H1 (cell line): Measurements from ENCODE around the gene LONP2. TPM values are rescaled to one million over a fixed set of nuclear protein-coding genes. Genes with fewer than 3 reads are reported as not detected.
"Not testable (repeated sequence)": the region's sequence is repeated elsewhere in the genome, so short reads cannot be mapped to it uniquely, and the experiment has no call there.

Experiments
- CTCF ChIA-PET: fragments of 300-600 bp; sonication (Branson Sonifier 250); formaldehyde crosslinking; loops from one replicate; lab custom pipeline; 2021; ENCODE audit not compliant: partially characterized antibody; lab: Charles Lee
- POLR2A ChIA-PET: fragments of 300-600 bp; sonication (Branson Sonifier 250); formaldehyde crosslinking; loops from one replicate; lab custom pipeline; 2021; ENCODE audit warnings: inconsistent platforms; ENCODE audit not compliant: partially characterized antibody; lab: Charles Lee
- DNase-seq, 2 experiments: peaks; one replicate each; pipeline versions ENCODE4 v3.0.0 to v3.0.0-alpha.2; 2010 to 2022; ENCODE audit warnings: low spot score in 2 of 2, low read depth in 1 of 2, mixed read lengths in 1 of 2
- FAIRE-seq: peaks from 2 replicates; lab custom pipeline; 2011; peaks lifted over from hg19 to GRCh38; lab: Jason Lieb, UNC
- H2AFZ ChIP-seq: 2 replicates; pipeline ENCODE4 v1.8.1; 2012; ENCODE audit warnings: low read length, inconsistent platforms
- H2AK5ac ChIP-seq: 2 replicates; pipeline ENCODE4 v1.6.1; 2013; ENCODE audit warnings: low read depth, low read length
- H2BK120ac ChIP-seq: replicated peaks from 2 replicates; pipeline ENCODE3; 2013; ENCODE audit warnings: low read depth, low read length, inconsistent platforms
- H2BK12ac ChIP-seq: 2 replicates; pipeline ENCODE4 v1.6.1; 2013; ENCODE audit warnings: low read depth, low read length
- H2BK15ac ChIP-seq: 2 replicates; pipeline ENCODE4 v1.6.1; 2013; ENCODE audit warnings: low read length
- H2BK20ac ChIP-seq: 2 replicates; pipeline ENCODE4 v1.6.1; 2013; ENCODE audit warnings: low read length
- H2BK5ac ChIP-seq: 2 replicates; pipeline ENCODE4 v1.6.1; 2013; ENCODE audit warnings: low read depth, low read length
- H3K14ac ChIP-seq: 2 replicates; pipeline ENCODE4 v1.6.1; 2013; ENCODE audit warnings: inconsistent platforms; ENCODE audit not compliant: insufficient read length
- H3K18ac ChIP-seq: 2 replicates; pipeline ENCODE4 v1.6.1; 2013; ENCODE audit warnings: low read length; ENCODE audit errors: extremely low read depth
- H3K23ac ChIP-seq: 2 replicates; pipeline ENCODE4 v1.6.1; 2013; ENCODE audit warnings: inconsistent platforms; ENCODE audit not compliant: insufficient read length
- H3K23me2 ChIP-seq: 2 replicates; pipeline ENCODE4 v1.6.1; 2013; ENCODE audit warnings: low read depth, low read length
- H3K27ac ChIP-seq: 2 replicates; pipeline ENCODE4 v1.6.1; 2011; ENCODE audit warnings: low read depth, low read length, inconsistent platforms
- H3K27me3 ChIP-seq, 4 experiments: replicated peaks in 1 of 4; 1 replicate in 1 of 4; 2 replicates in 3 of 4; pipeline versions ENCODE4 v1.6.1 to v1.8.1; 2011 to 2013; ENCODE audit warnings: low read length in 3 of 4, mild to moderate bottlenecking in 3 of 4, inconsistent platforms in 2 of 4, mixed read lengths in 2 of 4, moderate library complexity in 1 of 4; ENCODE audit not compliant: control insufficient read depth in 3 of 4, insufficient read depth in 3 of 4; ENCODE audit errors: extremely low read depth in 1 of 4
- H3K36me3 ChIP-seq, 4 experiments: 2 replicates each; pipeline versions ENCODE4 v1.6.1 to v1.8.1; 2011 to 2013; ENCODE audit warnings: mild to moderate bottlenecking in 4 of 4, low read length in 3 of 4, moderate library complexity in 2 of 4, control low read depth in 1 of 4, inconsistent platforms in 1 of 4; ENCODE audit not compliant: insufficient read depth in 4 of 4, control insufficient read depth in 2 of 4
- H3K4ac ChIP-seq: replicated peaks from 2 replicates; pipeline ENCODE3; 2013; ENCODE audit warnings: low read length, low read depth, mixed read lengths, inconsistent platforms; ENCODE audit not compliant: insufficient read length
- H3K4me1 ChIP-seq, 4 experiments: replicated peaks in 1 of 4; 1 replicate in 1 of 4; 2 replicates in 3 of 4; pipeline versions ENCODE4 v1.6.1 to v1.8.1; 2011 to 2013; ENCODE audit warnings: low read length in 3 of 4, inconsistent platforms in 2 of 4, mixed read lengths in 1 of 4; ENCODE audit not compliant: insufficient read depth in 4 of 4, control insufficient read depth in 3 of 4
- H3K4me2 ChIP-seq, 2 experiments: 2 replicates each; pipeline versions ENCODE4 v1.6.1 to v1.8.1; 2011 to 2013; ENCODE audit warnings: low read depth in 2 of 2, low read length in 2 of 2, control low read depth in 1 of 2, inconsistent platforms in 1 of 2, mild to moderate bottlenecking in 1 of 2; ENCODE audit not compliant: insufficient read depth in 1 of 2
- H3K4me3 ChIP-seq, 4 experiments: fragments of 200-600, 300-600 bp in 1 of 4; sonication (generic), shearing (Covaris generic), sonication (Bioruptor Twin) in 1 of 4; 2 replicates each; pipeline versions ENCODE4 v1.5.1 to v1.8.1; 2011 to 2016; ENCODE audit warnings: low read length in 4 of 4, low read depth in 3 of 4, control low read depth in 2 of 4, inconsistent platforms in 2 of 4, mild to moderate bottlenecking in 2 of 4, mixed read lengths in 1 of 4, moderate library complexity in 1 of 4; ENCODE audit not compliant: insufficient read depth in 2 of 4; ENCODE audit errors: extremely low read depth in 1 of 4
- H3K56ac ChIP-seq: replicated peaks from 2 replicates; pipeline ENCODE3; 2013; ENCODE audit warnings: low read depth, mild to moderate bottlenecking, mixed read lengths, low read length, inconsistent platforms; ENCODE audit not compliant: insufficient read length
- H3K79me1 ChIP-seq: 2 replicates; pipeline ENCODE4 v1.6.1; 2013; ENCODE audit warnings: low read depth, low read length, control low read depth
- H3K79me2 ChIP-seq, 2 experiments: 2 replicates each; pipeline versions ENCODE4 v1.6.1 to v1.8.1; 2012 to 2013; ENCODE audit warnings: low read length in 2 of 2, mild to moderate bottlenecking in 2 of 2, inconsistent platforms in 1 of 2; ENCODE audit not compliant: insufficient read depth in 2 of 2, control insufficient read depth in 1 of 2
- H3K9ac ChIP-seq, 4 experiments: replicated peaks in 1 of 4; 1 replicate in 1 of 4; 2 replicates in 3 of 4; pipeline versions ENCODE4 v1.6.1 to v1.8.1; 2011 to 2013; ENCODE audit warnings: low read depth in 3 of 4, low read length in 3 of 4, control low read depth in 2 of 4, mild to moderate bottlenecking in 2 of 4, moderate library complexity in 2 of 4, inconsistent platforms in 1 of 4; ENCODE audit errors: extremely low read depth in 1 of 4
- H3K9me3 ChIP-seq, 2 experiments: 2 replicates each; pipeline versions ENCODE4 v1.6.1 to v1.8.1; 2012 to 2013; ENCODE audit warnings: mild to moderate bottlenecking in 2 of 2, moderate library complexity in 2 of 2, control low read depth in 1 of 2, inconsistent platforms in 1 of 2, low read depth in 1 of 2, low read length in 1 of 2, mixed read lengths in 1 of 2; ENCODE audit not compliant: insufficient read depth in 2 of 2
- H4K20me1 ChIP-seq, 2 experiments: replicated peaks in 1 of 2; 2 replicates each; pipeline versions ENCODE3 to v1.8.1; 2011 to 2013; ENCODE audit warnings: inconsistent platforms in 2 of 2, low read length in 2 of 2, mild to moderate bottlenecking in 1 of 2; ENCODE audit not compliant: insufficient read depth in 2 of 2, control insufficient read depth in 1 of 2
- H4K5ac ChIP-seq: 2 replicates; pipeline ENCODE4 v1.6.1; 2013; ENCODE audit warnings: low read length, low read depth, mixed read lengths, inconsistent platforms; ENCODE audit not compliant: insufficient read length
- H4K8ac ChIP-seq: 2 replicates; pipeline ENCODE4 v1.8.0; 2013; ENCODE audit warnings: mild to moderate bottlenecking, moderate library complexity, low read length, inconsistent platforms; ENCODE audit not compliant: insufficient read depth; ENCODE audit errors: extremely low read depth
- H4K91ac ChIP-seq: replicated peaks from 2 replicates; pipeline ENCODE3; 2013; ENCODE audit warnings: low read length, mixed read lengths, inconsistent platforms; ENCODE audit not compliant: insufficient read length
- WGBS, 2 experiments: shearing (Covaris generic) in 1 of 2; methylation state at CpG; one replicate each; pipeline versions ENCODE4 v1.1.6 to v1.1.7; 2013 to 2015; ENCODE audit warnings: low lambda C conversion rate in 2 of 2, mixed read lengths in 2 of 2, inconsistent platforms in 1 of 2, low coverage in 1 of 2, missing lambda C conversion rate in 1 of 2; ENCODE audit not compliant: insufficient replicate concordance in 2 of 2, insufficient coverage in 1 of 2, insufficient read length in 1 of 2; ENCODE audit errors: extremely low coverage in 1 of 2, missing lambda C conversion rate in 1 of 2; 5-methylcytosine and 5-hydroxymethylcytosine counted together
- polyA plus RNA-seq, 7 experiments: library from polyadenylated mRNA; depleted of rRNA in 3 of 7; stranded (reverse) in 5 of 7; unstranded in 2 of 7; fragments of >200 nt in 5 of 7; fragments of 200-250 nt in 2 of 7; gene quantifications; 1 replicate in 5 of 7; 2 replicates in 1 of 7; 4 replicates in 1 of 7; pipeline versions ENCODE4 v1.2.1 to v1.2.3, GENCODE V29; 2011 to 2013; ENCODE audit warnings: missing spikeins in 2 of 7, mixed read lengths in 2 of 7
- total RNA-seq: library from RNA; stranded (reverse); fragmentation: NEBNext Ultra II Directional; extraction: Animal tissue kit (Norgen Biotek cat#: 25700); gene quantifications from 2 replicates; pipeline ENCODE4 v1.2.1, GENCODE V29; 2021

Gene LONP2
- total and polyA plus RNA-seq, 2 of the 8 experiments (the other 6 are each of a cell fraction or from before 2014, with no cell fraction given): 8.1 to 23.1 TPM

DNA sequence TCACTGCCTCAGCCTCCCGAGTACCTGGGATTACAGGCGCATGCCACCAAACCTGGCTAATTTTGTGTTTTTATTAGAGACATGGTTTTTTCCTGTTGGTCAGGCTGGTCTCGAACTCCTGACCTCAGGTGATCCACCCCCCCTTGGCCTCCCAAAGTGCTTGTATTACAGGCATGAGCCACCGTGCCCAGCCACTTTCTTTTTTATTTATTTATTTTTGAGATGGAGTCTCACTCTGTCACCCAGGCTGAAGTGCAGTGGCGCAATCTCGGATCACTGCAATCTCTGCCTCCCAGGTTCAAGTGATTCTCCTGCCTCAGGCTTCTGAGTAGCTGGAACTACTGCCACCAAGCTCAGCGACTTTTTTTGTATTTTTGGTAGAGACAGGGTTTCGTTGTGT lies 158.4 kb downstream of the LONP2 start:
- H3K79me1 ChIP-seq, H3K4ac ChIP-seq, H3K14ac ChIP-seq, CTCF ChIA-PET, H3K4me3 ChIP-seq, H3K18ac ChIP-seq, H3K23ac ChIP-seq, H3K56ac ChIP-seq, H4K20me1 ChIP-seq, H4K8ac ChIP-seq, H2BK20ac ChIP-seq, H3K79me2 ChIP-seq, H2BK12ac ChIP-seq, H3K23me2 ChIP-seq, H3K9ac ChIP-seq, H3K4me1 ChIP-seq, H3K27me3 ChIP-seq, H2AFZ ChIP-seq, H3K9me3 ChIP-seq, DNase-seq, H2BK5ac ChIP-seq, H3K4me2 ChIP-seq, FAIRE-seq, H4K5ac ChIP-seq, H2BK120ac ChIP-seq, H4K91ac ChIP-seq, H2AK5ac ChIP-seq, H3K36me3 ChIP-seq, H2BK15ac ChIP-seq, H3K27ac ChIP-seq: not testable (repeated sequence)
- POLR2A ChIA-PET: interaction anchor here (1.2 to 1.5 kb wide), 2 partner anchors 9 to 36 kb away, joined by 3 read pairs; no protein-coding TSS in a partner anchor
- WGBS, 2 experiments: 94% methylated on average over 8 of the region's 8 CpGs; no CpG with 5 or more reads in 1 of the 2 experiments
